ENCODE results near the gene NDUFS7.

The NDUFS7 gene

DNA sequence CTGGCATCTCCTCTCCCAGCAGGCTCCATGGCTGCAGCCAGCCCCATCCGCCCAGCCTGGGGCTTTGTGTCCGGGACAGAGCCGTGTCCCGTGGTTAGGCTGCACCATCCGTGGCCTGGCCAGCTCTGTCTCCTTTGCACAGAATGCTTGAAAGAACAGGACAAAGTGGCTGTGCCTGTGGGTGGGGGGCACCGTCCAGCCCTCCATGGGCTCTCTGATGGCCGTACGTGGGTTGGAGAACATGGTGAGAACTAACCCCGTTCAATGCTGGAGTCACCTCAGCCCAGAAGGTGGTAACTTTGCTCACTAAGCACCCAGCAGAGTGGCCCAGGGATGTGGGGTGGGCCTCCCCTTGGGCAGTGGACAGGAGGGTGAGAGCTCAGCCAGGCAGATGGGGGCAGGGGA lies 57.3 kb downstream of the NDUFS7 start:
- TF ChIP-seq, protein P1, sequence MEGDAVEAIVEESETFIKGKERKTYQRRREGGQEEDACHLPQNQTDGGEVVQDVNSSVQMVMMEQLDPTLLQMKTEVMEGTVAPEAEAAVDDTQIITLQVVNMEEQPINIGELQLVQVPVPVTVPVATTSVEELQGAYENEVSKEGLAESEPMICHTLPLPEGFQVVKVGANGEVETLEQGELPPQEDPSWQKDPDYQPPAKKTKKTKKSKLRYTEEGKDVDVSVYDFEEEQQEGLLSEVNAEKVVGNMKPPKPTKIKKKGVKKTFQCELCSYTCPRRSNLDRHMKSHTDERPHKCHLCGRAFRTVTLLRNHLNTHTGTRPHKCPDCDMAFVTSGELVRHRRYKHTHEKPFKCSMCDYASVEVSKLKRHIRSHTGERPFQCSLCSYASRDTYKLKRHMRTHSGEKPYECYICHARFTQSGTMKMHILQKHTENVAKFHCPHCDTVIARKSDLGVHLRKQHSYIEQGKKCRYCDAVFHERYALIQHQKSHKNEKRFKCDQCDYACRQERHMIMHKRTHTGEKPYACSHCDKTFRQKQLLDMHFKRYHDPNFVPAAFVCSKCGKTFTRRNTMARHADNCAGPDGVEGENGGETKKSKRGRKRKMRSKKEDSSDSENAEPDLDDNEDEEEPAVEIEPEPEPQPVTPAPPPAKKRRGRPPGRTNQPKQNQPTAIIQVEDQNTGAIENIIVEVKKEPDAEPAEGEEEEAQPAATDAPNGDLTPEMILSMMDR (IDR thresholded peaks at IDR 0.05), result no peak
- no peak for TF ChIP-seq ZFX (IDR thresholded peaks at IDR 0.05; ENCODE audit: borderline replicate concordance)
- H3K27ac ChIP-seq, result peak overlapping the region; percentile 88

DNA sequence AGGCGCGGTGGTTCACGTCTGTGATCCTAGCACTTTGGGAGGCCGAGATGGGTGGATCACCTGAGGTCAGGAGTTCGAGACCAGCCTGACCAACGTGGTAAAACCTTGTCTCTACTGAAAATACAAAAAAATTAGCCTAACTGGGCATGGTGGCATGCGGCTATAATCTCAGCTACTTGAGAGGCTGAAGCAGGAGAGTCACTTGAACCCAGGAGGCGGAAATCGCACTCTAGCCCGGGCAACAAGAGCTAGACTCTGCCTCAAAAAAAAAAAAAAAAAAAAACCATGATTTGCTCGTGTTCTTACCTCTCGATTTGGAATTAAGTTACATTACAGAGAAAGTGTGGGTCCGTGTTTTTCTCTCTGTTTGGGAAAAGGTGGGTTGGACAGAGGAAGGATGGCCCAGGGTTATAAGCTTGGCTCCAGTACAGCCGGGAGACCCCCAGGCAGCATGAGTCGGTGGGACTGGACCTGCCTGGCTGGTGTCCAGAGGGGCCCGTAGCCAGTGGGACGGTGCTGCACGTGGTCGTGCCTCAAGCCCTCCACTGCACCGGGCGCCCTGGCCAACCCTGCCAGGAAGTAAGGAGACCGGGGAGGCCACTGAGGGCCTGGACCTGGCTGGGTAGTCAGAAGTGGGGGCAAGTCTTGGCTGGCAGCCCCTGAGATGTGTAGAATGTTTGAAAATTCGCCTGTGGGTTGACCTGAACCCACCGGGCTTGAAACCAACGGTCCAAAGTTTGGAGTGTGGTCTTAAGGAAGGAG lies 58.2 kb downstream of the NDUFS7 start:
- TF ChIP-seq, protein P1 (IDR thresholded peaks at IDR 0.05), result no peak
- no peak for TF ChIP-seq ZFX (IDR thresholded peaks at IDR 0.05; ENCODE audit: borderline replicate concordance)
- peak overlapping the region; percentile 88 for H3K27ac ChIP-seq

Measured in 22Rv1 (cell line).